H1 (cell line): ENCODE data around the gene ERG28. TPM values are rescaled to one million over a fixed set of nuclear protein-coding genes. Genes with fewer than 3 reads are reported as not detected.

ENCODE experiments used
- EGR1 ChIP-seq: IDR thresholded peaks from 2 replicates; pipeline ENCODE4 v1.6.1; 2011; ENCODE audit warnings: low read depth, low read length, borderline replicate concordance
- polyA plus RNA-seq, 7 experiments: library from polyadenylated mRNA; depleted of rRNA in 3 of 7; stranded (reverse) in 5 of 7; unstranded in 2 of 7; fragments of >200 nt in 5 of 7; fragments of 200-250 nt in 2 of 7; gene quantifications; 1 replicate in 5 of 7; 2 replicates in 1 of 7; 4 replicates in 1 of 7; pipeline versions ENCODE4 v1.2.1 to v1.2.3, GENCODE V29; 2011 to 2013; ENCODE audit warnings: missing spikeins in 2 of 7, mixed read lengths in 2 of 7
- total RNA-seq: library from RNA; stranded (reverse); fragmentation: NEBNext Ultra II Directional; extraction: Animal tissue kit (Norgen Biotek cat#: 25700); gene quantifications from 2 replicates; pipeline ENCODE4 v1.2.1, GENCODE V29; 2021
- TF ChIP-seq, protein P1 (sequence below): fragments of 300-600 bp; sonication (generic); IDR thresholded peaks from 2 replicates; pipeline ENCODE4 v1.7.1; 2012; ENCODE audit warnings: low read length, moderate library complexity, mild to moderate bottlenecking, inconsistent platforms; ENCODE audit not compliant: insufficient replicate concordance

The ERG28 gene
- total and polyA plus RNA-seq, 2 of the 8 experiments (the other 6 are each of a cell fraction or from before 2014, with no cell fraction given) = 32.6 to 56.7 TPM

DNA sequence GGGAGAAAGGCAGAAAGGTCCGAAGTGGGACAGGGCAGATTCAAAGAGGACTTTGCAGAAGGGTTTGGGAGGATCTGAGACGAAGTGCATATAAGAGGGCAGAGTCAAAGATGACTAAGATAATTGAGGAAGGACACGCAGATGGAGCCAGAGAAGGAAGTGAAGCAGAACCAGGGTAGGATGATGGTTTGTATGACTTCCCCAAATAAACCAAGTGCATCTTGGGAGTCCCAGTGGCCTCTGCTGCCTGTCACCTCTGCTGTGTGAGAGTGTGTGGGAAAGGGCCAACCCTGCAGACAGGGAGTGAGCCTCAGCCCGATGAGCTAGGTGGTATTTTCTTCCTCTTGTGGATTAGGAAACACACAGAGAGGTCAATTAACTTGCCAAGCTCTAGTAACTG is 45.5 kb downstream of the ERG28 start (continued):
- TF ChIP-seq, protein P1, sequence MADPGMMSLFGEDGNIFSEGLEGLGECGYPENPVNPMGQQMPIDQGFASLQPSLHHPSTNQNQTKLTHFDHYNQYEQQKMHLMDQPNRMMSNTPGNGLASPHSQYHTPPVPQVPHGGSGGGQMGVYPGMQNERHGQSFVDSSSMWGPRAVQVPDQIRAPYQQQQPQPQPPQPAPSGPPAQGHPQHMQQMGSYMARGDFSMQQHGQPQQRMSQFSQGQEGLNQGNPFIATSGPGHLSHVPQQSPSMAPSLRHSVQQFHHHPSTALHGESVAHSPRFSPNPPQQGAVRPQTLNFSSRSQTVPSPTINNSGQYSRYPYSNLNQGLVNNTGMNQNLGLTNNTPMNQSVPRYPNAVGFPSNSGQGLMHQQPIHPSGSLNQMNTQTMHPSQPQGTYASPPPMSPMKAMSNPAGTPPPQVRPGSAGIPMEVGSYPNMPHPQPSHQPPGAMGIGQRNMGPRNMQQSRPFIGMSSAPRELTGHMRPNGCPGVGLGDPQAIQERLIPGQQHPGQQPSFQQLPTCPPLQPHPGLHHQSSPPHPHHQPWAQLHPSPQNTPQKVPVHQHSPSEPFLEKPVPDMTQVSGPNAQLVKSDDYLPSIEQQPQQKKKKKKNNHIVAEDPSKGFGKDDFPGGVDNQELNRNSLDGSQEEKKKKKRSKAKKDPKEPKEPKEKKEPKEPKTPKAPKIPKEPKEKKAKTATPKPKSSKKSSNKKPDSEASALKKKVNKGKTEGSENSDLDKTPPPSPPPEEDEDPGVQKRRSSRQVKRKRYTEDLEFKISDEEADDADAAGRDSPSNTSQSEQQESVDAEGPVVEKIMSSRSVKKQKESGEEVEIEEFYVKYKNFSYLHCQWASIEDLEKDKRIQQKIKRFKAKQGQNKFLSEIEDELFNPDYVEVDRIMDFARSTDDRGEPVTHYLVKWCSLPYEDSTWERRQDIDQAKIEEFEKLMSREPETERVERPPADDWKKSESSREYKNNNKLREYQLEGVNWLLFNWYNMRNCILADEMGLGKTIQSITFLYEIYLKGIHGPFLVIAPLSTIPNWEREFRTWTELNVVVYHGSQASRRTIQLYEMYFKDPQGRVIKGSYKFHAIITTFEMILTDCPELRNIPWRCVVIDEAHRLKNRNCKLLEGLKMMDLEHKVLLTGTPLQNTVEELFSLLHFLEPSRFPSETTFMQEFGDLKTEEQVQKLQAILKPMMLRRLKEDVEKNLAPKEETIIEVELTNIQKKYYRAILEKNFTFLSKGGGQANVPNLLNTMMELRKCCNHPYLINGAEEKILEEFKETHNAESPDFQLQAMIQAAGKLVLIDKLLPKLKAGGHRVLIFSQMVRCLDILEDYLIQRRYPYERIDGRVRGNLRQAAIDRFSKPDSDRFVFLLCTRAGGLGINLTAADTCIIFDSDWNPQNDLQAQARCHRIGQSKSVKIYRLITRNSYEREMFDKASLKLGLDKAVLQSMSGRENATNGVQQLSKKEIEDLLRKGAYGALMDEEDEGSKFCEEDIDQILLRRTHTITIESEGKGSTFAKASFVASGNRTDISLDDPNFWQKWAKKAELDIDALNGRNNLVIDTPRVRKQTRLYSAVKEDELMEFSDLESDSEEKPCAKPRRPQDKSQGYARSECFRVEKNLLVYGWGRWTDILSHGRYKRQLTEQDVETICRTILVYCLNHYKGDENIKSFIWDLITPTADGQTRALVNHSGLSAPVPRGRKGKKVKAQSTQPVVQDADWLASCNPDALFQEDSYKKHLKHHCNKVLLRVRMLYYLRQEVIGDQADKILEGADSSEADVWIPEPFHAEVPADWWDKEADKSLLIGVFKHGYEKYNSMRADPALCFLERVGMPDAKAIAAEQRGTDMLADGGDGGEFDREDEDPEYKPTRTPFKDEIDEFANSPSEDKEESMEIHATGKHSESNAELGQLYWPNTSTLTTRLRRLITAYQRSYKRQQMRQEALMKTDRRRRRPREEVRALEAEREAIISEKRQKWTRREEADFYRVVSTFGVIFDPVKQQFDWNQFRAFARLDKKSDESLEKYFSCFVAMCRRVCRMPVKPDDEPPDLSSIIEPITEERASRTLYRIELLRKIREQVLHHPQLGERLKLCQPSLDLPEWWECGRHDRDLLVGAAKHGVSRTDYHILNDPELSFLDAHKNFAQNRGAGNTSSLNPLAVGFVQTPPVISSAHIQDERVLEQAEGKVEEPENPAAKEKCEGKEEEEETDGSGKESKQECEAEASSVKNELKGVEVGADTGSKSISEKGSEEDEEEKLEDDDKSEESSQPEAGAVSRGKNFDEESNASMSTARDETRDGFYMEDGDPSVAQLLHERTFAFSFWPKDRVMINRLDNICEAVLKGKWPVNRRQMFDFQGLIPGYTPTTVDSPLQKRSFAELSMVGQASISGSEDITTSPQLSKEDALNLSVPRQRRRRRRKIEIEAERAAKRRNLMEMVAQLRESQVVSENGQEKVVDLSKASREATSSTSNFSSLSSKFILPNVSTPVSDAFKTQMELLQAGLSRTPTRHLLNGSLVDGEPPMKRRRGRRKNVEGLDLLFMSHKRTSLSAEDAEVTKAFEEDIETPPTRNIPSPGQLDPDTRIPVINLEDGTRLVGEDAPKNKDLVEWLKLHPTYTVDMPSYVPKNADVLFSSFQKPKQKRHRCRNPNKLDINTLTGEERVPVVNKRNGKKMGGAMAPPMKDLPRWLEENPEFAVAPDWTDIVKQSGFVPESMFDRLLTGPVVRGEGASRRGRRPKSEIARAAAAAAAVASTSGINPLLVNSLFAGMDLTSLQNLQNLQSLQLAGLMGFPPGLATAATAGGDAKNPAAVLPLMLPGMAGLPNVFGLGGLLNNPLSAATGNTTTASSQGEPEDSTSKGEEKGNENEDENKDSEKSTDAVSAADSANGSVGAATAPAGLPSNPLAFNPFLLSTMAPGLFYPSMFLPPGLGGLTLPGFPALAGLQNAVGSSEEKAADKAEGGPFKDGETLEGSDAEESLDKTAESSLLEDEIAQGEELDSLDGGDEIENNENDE = no peak
- TF ChIP-seq EGR1 = no peak
- TF ChIP-seq, all 59 proteins: peak for 0
